RCC 7860 (cell line): ENCODE results near the gene IL37.
A peak's percentile ranks its signal among the peaks of the same experiment; 100 is the strongest.

ENCODE experiments used
- DNase-seq: peaks from one replicate; pipeline ENCODE4 v3.0.0-alpha.2; 2015; ENCODE audit warnings: low spot score
- FAIRE-seq: peaks from 2 replicates; lab custom pipeline; 2012; peaks lifted over from hg19 to GRCh38; lab: Jason Lieb, UNC

The IL37 gene

DNA sequence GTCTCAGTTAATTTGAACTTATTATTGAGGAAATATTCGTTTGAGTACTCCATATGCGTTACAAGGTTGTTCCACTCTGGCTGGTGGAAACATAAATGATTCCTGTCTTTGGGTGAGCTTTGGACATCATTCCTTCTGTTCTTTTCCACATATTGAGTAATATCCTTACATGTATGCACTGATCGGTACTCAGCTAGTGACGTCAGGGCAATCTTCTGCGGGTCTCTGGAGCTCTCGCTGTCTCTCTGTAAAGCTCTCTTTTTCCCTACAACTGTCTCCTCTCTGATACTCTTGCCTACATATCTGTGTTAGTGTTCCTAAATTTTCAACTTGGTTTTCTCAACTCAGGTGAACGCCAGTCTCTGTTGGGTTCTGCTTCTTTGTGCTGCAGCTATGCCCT is 43.4 kb downstream of the IL37 start:
- DNase-seq (no peak), FAIRE-seq (no peak)

GRCh38 chr2:112957511-112957910 is 46.5 kb downstream of the IL37 start:
- DNase-seq (peak; percentile 80), FAIRE-seq (peak; percentile 38)

- peak; percentile 59 for DNase-seq
Observed at GRCh38 chr2:112958428-112959108, 47.6 kb downstream of the IL37 start.

DNA sequence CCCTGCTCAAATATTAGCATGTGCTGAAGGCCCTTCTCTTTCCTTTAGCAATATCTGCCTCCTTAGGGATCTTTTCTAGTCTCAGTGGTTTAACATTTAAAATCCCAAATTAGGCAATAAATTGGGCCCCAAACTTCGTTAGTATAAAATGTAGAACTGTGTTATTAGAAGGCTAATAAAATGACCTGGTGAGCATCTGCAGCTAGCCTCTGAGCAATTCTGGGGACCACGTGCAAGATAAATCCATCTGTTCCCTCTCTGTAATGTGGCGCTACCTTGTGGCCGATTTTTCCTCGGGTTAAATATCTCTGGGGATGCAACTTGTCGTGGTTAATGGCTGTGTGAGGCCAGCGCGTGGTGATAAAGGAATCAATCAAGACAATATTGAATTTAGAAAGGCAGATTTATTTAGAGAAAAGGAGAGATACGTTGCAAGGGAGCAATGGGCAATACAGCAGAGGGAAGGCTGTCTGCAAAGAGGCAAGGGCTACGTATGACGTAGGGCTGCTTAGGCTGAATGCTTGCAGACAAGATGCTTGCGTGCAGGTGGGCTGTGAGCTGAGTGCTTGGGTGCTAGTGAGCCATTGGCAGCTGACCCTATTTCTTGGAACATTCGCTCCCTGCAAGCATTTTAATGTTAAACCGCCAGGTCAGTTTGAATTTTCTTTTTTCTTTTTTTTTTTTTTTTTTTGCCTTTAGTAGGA is 48.3 kb downstream of the IL37 start:
- DNase-seq (no peak), FAIRE-seq (no peak)

More at GRCh38 chr2:112958428-112959108, 47.6 kb downstream of the IL37 start:
- FAIRE-seq, result no peak

GRCh38 chr2:112960230-112960825 is 49.4 kb downstream of the IL37 start:
- DNase-seq, result no peak
- no peak for FAIRE-seq

DNA sequence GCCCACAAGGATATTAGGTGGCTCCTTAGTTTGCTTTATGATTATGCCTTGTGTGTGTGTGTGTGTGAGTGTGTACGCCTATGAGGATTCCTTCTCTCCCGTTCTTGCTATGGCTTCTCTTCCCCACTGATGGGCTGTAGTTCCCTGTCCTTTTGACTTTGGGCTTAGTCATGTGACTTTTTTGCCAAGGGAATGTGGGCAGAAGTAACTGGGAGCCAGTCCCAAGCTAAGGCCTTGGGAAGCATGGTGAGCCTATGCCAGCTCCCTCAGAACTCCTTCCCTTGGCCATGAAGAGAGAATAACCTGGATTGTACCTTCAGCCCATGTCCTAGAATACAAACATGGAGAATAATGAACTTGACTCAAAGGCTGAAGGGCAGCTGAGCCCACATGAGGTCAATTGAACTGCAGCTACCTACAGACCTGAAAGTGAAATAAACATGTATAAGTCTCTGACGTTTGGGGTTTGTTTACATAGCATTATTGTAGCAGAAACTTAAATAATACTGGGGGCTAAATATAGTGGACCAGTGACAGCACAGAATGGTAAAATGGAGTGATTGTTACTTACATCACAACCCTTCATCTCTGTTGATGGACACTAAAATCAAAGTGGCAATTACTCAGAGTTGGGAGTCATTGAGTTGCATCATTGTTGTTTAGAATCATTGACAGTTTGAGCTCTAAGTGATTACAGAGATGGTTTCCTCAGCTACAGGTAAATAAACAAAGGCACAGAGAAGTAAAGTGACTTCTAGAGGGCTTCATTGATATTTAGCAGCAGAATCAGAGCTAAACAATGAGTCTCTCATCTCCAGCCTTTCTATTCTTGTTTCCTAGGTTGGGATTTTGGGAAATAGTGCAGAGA is 51.6 kb downstream of the IL37 start:
- DNase-seq (no peak), FAIRE-seq (no peak)

DNA sequence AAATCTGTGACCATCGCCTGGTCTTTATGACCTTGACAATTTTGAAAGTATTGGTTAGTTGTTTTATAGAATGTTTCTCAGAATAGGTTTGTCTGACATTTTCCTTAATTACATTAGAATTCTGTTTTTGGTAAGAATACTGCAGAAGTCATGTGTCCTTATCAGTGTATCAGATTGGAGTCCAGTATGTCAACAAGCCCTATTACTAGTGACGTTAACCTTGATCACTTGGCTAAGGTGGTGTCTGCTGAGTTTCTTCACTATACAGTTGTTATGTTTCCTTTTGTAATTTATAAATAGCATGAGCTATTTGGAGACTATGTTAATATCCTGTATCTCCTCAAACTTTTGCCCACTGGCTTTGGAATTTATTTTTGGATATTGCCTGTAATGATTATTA is 56.1 kb downstream of the IL37 start:
- DNase-seq (no peak), FAIRE-seq (no peak)
